ENCODE results near the gene PKDCC. TPM values are rescaled to one million over a fixed set of nuclear protein-coding genes. Genes with fewer than 3 reads are reported as not detected.
A peak's percentile ranks its signal among the peaks of the same experiment; 100 is the strongest.

Gene PKDCC
- total RNA-seq, 4 donors from 2014 or later, result 2.5 to 8.5 (median 6.2) TPM

DNA sequence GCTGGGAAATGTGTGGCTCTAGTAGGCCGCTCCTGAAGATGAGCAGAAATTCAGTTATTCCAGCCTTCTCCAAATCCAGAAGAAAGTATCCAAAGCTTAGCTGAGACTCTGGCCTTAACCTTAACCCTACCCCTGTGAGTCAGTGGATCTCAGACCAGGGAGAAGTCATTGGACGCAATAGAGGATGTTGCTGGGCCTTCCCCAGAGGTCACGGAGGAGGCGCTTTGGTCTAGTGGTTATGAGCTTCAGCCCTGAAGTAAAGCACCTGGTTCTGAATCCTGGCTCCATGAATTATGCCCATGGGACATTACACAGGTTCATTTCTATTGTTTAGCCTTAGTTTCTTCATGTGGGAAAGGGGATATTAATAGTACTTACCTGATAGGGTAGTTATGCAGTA is 24.0 kb downstream of the PKDCC start:
- H3K4me3 ChIP-seq, result no peak overlapping the region
- H3K9me3 ChIP-seq, result no peaks in the 10 kb centered on the region
- no peak overlapping the region for H3K27ac ChIP-seq
- DNase-seq (ENCODE audit: low spot score in 2 of 2), result peak in 1 of 2 donors; percentile 31
- TF ChIP-seq POLR2A (IDR thresholded peaks at IDR 0.05) (no peak), EP300 (IDR thresholded peaks at IDR 0.05) (no peak), POLR2AphosphoS5 (IDR thresholded peaks at IDR 0.05) (no peak)
- TF ChIP-seq, protein P1, sequence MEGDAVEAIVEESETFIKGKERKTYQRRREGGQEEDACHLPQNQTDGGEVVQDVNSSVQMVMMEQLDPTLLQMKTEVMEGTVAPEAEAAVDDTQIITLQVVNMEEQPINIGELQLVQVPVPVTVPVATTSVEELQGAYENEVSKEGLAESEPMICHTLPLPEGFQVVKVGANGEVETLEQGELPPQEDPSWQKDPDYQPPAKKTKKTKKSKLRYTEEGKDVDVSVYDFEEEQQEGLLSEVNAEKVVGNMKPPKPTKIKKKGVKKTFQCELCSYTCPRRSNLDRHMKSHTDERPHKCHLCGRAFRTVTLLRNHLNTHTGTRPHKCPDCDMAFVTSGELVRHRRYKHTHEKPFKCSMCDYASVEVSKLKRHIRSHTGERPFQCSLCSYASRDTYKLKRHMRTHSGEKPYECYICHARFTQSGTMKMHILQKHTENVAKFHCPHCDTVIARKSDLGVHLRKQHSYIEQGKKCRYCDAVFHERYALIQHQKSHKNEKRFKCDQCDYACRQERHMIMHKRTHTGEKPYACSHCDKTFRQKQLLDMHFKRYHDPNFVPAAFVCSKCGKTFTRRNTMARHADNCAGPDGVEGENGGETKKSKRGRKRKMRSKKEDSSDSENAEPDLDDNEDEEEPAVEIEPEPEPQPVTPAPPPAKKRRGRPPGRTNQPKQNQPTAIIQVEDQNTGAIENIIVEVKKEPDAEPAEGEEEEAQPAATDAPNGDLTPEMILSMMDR (IDR thresholded peaks at IDR 0.05), result no peak
- H3K36me3 ChIP-seq, result no peaks in the 10 kb centered on the region
- H3K27me3 ChIP-seq, result no peaks in the 10 kb centered on the region
- peaks cover 4% of the 10 kb centered on the region for H3K4me1 ChIP-seq
- WGBS, result 84% methylated on average over 4 of the region's 4 CpGs

DNA sequence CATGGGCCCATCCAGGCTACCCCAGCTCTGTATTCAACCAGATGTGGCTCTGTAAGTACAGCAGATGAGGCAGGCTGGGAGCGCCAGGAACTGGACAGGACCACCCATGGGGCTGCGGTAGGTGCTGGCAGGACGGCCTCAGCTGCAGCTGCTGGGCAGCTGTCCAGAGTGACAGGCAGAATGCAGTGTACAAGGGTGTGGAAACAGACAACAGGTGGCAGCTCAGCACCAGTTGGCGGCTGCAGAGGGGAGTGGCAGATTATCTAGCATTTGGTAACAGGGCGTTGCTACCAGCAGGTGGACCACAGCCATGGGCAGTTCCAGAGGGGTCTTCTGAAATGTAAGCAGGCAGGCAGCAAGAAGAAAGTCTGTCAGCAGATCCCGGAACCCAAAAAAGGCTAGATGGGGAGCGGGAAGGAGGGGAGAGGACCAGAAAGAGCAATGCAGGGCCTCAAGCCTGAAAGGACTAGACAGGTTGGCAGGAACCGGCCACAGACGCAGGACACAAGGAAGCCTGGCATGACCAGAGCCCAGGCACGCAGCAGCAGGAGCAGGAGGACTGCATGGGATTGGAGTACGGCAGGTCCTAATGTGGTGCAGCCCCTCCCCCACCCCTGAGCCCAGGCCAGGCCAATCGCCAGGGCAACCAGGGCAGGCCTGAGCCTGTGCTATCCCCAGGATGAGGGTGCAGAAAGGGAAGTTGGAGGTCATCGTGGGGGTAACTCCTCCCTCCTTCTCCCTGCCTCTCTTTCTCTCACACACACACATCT is 24.7 kb downstream of the PKDCC start:
- no peak overlapping the region for H3K4me3 ChIP-seq
- no peak overlapping the region for H3K27ac ChIP-seq
- peak in 1 of 2 donors; percentile 65 for DNase-seq (ENCODE audit: low spot score in 2 of 2)
- TF ChIP-seq, protein P1 (IDR thresholded peaks at IDR 0.05), result no peak
- TF ChIP-seq EP300 (IDR thresholded peaks at IDR 0.05) (no peak), POLR2A (IDR thresholded peaks at IDR 0.05) (no peak), POLR2AphosphoS5 (IDR thresholded peaks at IDR 0.05) (no peak)
- 57% methylated on average over 9 of the region's 13 CpGs for WGBS
- no peaks in the 10 kb centered on the region for H3K9me3 ChIP-seq
- H3K36me3 ChIP-seq, result no peaks in the 10 kb centered on the region
- peaks cover 4% of the 10 kb centered on the region for H3K4me1 ChIP-seq
- no peaks in the 10 kb centered on the region for H3K27me3 ChIP-seq

DNA sequence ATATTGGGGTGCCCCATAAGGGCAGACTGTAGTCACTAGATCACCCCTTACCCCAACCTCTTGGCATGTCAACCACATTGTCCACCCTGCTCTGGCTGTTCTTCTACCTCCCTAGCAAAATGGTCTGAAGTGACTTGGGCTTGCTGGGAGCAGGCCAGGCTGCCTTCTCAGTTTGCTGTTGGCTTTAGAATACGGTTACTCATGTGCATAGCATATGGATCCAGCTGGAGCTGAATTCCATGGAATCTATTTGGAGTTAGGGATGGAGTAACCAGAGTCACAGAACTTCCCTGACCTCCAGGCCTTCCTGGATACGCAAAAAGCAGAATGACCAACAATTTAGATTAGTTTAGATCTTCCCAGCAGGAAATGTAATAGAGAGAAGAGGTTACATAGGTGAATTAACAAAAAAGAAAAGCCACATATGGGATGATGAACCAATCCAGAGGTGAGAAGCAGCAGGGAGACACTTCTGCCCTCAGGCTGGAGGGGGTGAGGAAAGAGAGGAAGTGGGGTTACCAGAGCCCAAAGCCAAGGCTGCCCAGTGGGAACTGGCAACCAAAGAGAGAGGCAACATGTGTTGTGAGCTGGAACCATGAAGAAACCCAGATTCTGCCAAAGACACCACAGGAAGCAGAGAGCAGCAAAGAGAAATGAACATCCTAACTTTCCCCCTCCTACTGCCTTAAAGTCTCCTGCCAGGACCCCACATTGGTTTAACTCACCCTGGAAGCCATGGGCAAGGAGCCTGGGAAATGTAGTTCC is 26.1 kb downstream of the PKDCC start:
- no peak overlapping the region for H3K27ac ChIP-seq
- TF ChIP-seq, protein P1 (IDR thresholded peaks at IDR 0.05), result no peak
- TF ChIP-seq POLR2AphosphoS5 (IDR thresholded peaks at IDR 0.05) (no peak), EP300 (IDR thresholded peaks at IDR 0.05) (no peak), POLR2A (IDR thresholded peaks at IDR 0.05) (no peak)
- no peaks in the 10 kb centered on the region for H3K36me3 ChIP-seq
- H3K4me3 ChIP-seq, result no peak overlapping the region
- 95% methylated on average over 2 of the region's 2 CpGs for WGBS
- DNase-seq (ENCODE audit: low spot score in 2 of 2), result no peak
- H3K4me1 ChIP-seq, result peaks cover 4% of the 10 kb centered on the region
- H3K27me3 ChIP-seq, result no peaks in the 10 kb centered on the region
- no peaks in the 10 kb centered on the region for H3K9me3 ChIP-seq

DNA sequence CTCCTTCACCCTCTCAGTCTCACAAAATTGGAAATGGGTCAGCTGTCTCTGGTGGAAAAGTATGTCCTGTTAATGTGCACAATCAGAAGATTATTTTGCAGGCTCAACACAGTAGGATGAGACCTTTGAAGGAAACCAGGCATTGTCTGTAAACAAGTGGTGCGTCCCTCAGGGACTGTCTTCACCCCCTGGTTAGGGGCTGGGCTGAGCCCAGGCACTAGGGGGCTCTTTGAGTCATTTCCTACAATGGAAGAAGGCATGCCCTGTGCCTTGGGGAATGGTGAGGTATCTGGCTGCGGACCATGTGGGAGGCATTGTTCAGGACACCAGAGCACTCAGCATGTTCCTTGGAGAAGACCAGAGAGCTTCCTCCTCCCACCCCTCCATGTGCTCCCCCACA is 26.8 kb downstream of the PKDCC start:
- H3K36me3 ChIP-seq, result no peaks in the 10 kb centered on the region
- WGBS, result 92% methylated on average over 2 of the region's 2 CpGs
- H3K27ac ChIP-seq, result no peak overlapping the region
- DNase-seq (ENCODE audit: low spot score in 2 of 2), result no peak
- TF ChIP-seq, protein P1 (IDR thresholded peaks at IDR 0.05), result no peak
- no peak for TF ChIP-seq POLR2A (IDR thresholded peaks at IDR 0.05)
- TF ChIP-seq POLR2AphosphoS5 (IDR thresholded peaks at IDR 0.05), result no peak
- TF ChIP-seq EP300 (IDR thresholded peaks at IDR 0.05), result no peak
- no peaks in the 10 kb centered on the region for H3K9me3 ChIP-seq
- peaks cover 4% of the 10 kb centered on the region for H3K4me1 ChIP-seq
- no peak overlapping the region for H3K4me3 ChIP-seq
- H3K27me3 ChIP-seq, result no peaks in the 10 kb centered on the region

Measured in suprapubic skin (tissue), 4 donors.